ENCODE measurements around the gene TP53. TPM values are rescaled to one million over a fixed set of nuclear protein-coding genes. Genes with fewer than 3 reads are reported as not detected.

Gene TP53
- total and polyA plus RNA-seq, 3 experiments from 2014 or later = 33.5 to 151 (median 150) TPM

GRCh38 chr17:7688808-7689316 is 1.6 kb upstream of the TP53 start:
- ChIA-PET POLR2A (interaction anchor here (0.5 to 4.4 kb wide), 3 partner anchors 61 to 104 kb away, joined by 3 to 70 read pairs (median 61); partner anchors contain the start of genes FXR2, MPDU1 and SAT2), CTCF (interaction anchor here (0.9 to 4.5 kb wide), 15 partner anchors 12 to 643 kb away, joined by 3 to 37 read pairs (median 15); partner anchors contain the start of genes DNAH2, MPDU1, SAT2 and SENP3)
- peak overlapping the region; percentile 63 for H3K27ac ChIP-seq (ENCODE audit: low read depth, low read length)

GRCh38 chr17:7687908-7688807 is 868 bp upstream of the TP53 start, which contains the start of gene WRAP53:
TSS of gene WRAP53 (plus strand) at chr17:7688477. CDS start at chr17:7688649, 172 bp downstream.
- peak; percentile 88 to 96 (median 94) for DNase-seq
- POLR2A ChIA-PET = interaction anchor here (0.5 to 4.4 kb wide), 32 partner anchors 11 to 642 kb away, joined by 3 to 70 read pairs (median 6); partner anchors contain the start of genes ACAP1, ATP1B2, CTC1 and CYB5D1
- Histone ChIP-seq H3K27ac (ENCODE audit: low read depth, low read length) (peak within 1 kb of the TSS; percentile 99), H3K27me3 (ENCODE audit: insufficient read depth, low read length, poor library complexity, severe bottlenecking) (no peaks in the 10 kb centered on the region), H3K4me1 (ENCODE audit: insufficient read depth, low read length) (peaks cover 37% of the 10 kb centered on the region), H3K9me3 (ENCODE audit: low read length) (no peaks in the 10 kb centered on the region), H3K36me3 (ENCODE audit: insufficient read depth, low read length) (no peaks in the 10 kb centered on the region), H3K4me3 (ENCODE audit: low read length) (peak within 1 kb of the TSS; percentile 99)
- H3K27ac Mint-ChIP-seq = peak within 1 kb of the TSS; percentile 98 to 100 (median 100)
- peaks cover 0 to 7% of the 10 kb centered on the region in 2 donors for H3K27me3 Mint-ChIP-seq
- H3K4me1 Mint-ChIP-seq = peaks cover 39 to 55% (median 44%) of the 10 kb centered on the region in 3 donors
- peak within 1 kb of the TSS; percentile 93 to 99 (median 98) for H3K4me3 Mint-ChIP-seq
- H3K9me3 Mint-ChIP-seq = no peaks in the 10 kb centered on the region
- peaks cover 3 to 42% (median 9%) of the 10 kb centered on the region in 3 donors for H3K36me3 Mint-ChIP-seq
- CTCF ChIA-PET = interaction anchor here (0.6 to 4.5 kb wide), 37 partner anchors 11 to 642 kb away, joined by 3 to 37 read pairs (median 5); partner anchors contain the start of genes ACAP1, ATP1B2, BORCS6 and CHRNB1

More at GRCh38 chr17:7688808-7689316, 1.6 kb upstream of the TP53 start:
- Mint-ChIP-seq H3K27me3 (peaks cover 0 to 7% of the 10 kb centered on the region in 2 donors), H3K9me3 (no peaks in the 10 kb centered on the region), H3K27ac (peak overlapping the region in 7 of 8 donors; percentile 42 to 100 (median 99)), H3K36me3 (peaks cover 3 to 46% (median 11%) of the 10 kb centered on the region in 3 donors), H3K4me3 (peak overlapping the region; percentile 93 to 99 (median 98)), H3K4me1 (peaks cover 39 to 52% (median 44%) of the 10 kb centered on the region in 3 donors)
- peaks cover 33% of the 10 kb centered on the region for H3K4me1 ChIP-seq (ENCODE audit: insufficient read depth, low read length)
- H3K36me3 ChIP-seq (ENCODE audit: insufficient read depth, low read length) = no peaks in the 10 kb centered on the region
- no peak for DNase-seq
- no peaks in the 10 kb centered on the region for H3K9me3 ChIP-seq (ENCODE audit: low read length)
- H3K27me3 ChIP-seq (ENCODE audit: insufficient read depth, low read length, poor library complexity, severe bottlenecking) = no peaks in the 10 kb centered on the region
- H3K4me3 ChIP-seq (ENCODE audit: low read length) = peak overlapping the region; percentile 91

GRCh38 chr17:7686222-7687071 is 843 bp downstream of the TP53 start:
- Mint-ChIP-seq H3K27ac (peak overlapping the region; percentile 98 to 100 (median 100)), H3K36me3 (peaks cover 0 to 37% (median 8%) of the 10 kb centered on the region in 3 donors), H3K4me3 (peak overlapping the region; percentile 93 to 99 (median 98)), H3K27me3 (peaks cover 0 to 7% of the 10 kb centered on the region in 2 donors), H3K9me3 (no peaks in the 10 kb centered on the region), H3K4me1 (peaks cover 42 to 60% (median 44%) of the 10 kb centered on the region in 3 donors)
- ChIA-PET POLR2A (interaction anchor here (0.5 to 4.4 kb wide), 41 partner anchors 9 to 651 kb away, joined by 3 to 70 read pairs (median 6); partner anchors contain the start of genes ACADVL, ACAP1, ATP1B2 and CD68), CTCF (interaction anchor here (0.5 to 4.5 kb wide), 25 partner anchors 9 to 640 kb away, joined by 3 to 37 read pairs (median 8); partner anchors contain the start of genes ATP1B2, FXR2, MPDU1 and SAT2)
- Histone ChIP-seq H3K4me1 (ENCODE audit: insufficient read depth, low read length) (peaks cover 37% of the 10 kb centered on the region), H3K9me3 (ENCODE audit: low read length) (no peaks in the 10 kb centered on the region), H3K36me3 (ENCODE audit: insufficient read depth, low read length) (no peaks in the 10 kb centered on the region), H3K4me3 (ENCODE audit: low read length) (peak overlapping the region; percentile 99), H3K27ac (ENCODE audit: low read depth, low read length) (peak overlapping the region; percentile 99), H3K27me3 (ENCODE audit: insufficient read depth, low read length, poor library complexity, severe bottlenecking) (no peaks in the 10 kb centered on the region)
- peak; percentile 69 to 91 (median 86) for DNase-seq

- no peaks in the 10 kb centered on the region for H3K9me3 Mint-ChIP-seq
- Histone ChIP-seq H3K27ac (ENCODE audit: low read depth, low read length) (peak overlapping the region; percentile 99), H3K36me3 (ENCODE audit: insufficient read depth, low read length) (no peaks in the 10 kb centered on the region), H3K27me3 (ENCODE audit: insufficient read depth, low read length, poor library complexity, severe bottlenecking) (no peaks in the 10 kb centered on the region), H3K9me3 (ENCODE audit: low read length) (no peaks in the 10 kb centered on the region), H3K4me3 (ENCODE audit: low read length) (peak overlapping the region; percentile 99), H3K4me1 (ENCODE audit: insufficient read depth, low read length) (peaks cover 37% of the 10 kb centered on the region)
- H3K36me3 Mint-ChIP-seq = peaks cover 0 to 35% (median 8%) of the 10 kb centered on the region in 3 donors
- DNase-seq = peak; percentile 86 to 94 (median 91)
- ChIA-PET POLR2A (interaction anchor here (0.6 to 4.4 kb wide), 30 partner anchors 11 to 650 kb away, joined by 3 to 70 read pairs (median 6); partner anchors contain the start of genes ACADVL, ACAP1, ATP1B2 and CD68), CTCF (interaction anchor here (0.5 to 4.5 kb wide), 13 partner anchors 9 to 250 kb away, joined by 3 to 37 read pairs (median 19); partner anchors contain the start of genes FXR2, MPDU1, SAT2 and SENP3)
- H3K4me3 Mint-ChIP-seq = peak overlapping the region; percentile 93 to 99 (median 98)
- H3K4me1 Mint-ChIP-seq = peaks cover 42 to 60% (median 44%) of the 10 kb centered on the region in 3 donors
- H3K27me3 Mint-ChIP-seq = peaks cover 0 to 7% of the 10 kb centered on the region in 2 donors
- H3K27ac Mint-ChIP-seq = peak overlapping the region; percentile 98 to 100 (median 100)
Measured at GRCh38 chr17:7685533-7686221, 1.6 kb downstream of the TP53 start.

GRCh38 chr17:7684851-7685532 is 2.3 kb downstream of the TP53 start:
- peak overlapping the region; percentile 98 to 100 (median 100) for H3K27ac Mint-ChIP-seq
- no peak for DNase-seq
- Histone ChIP-seq H3K9me3 (ENCODE audit: low read length) (no peaks in the 10 kb centered on the region), H3K27me3 (ENCODE audit: insufficient read depth, low read length, poor library complexity, severe bottlenecking) (no peaks in the 10 kb centered on the region), H3K4me1 (ENCODE audit: insufficient read depth, low read length) (peaks cover 37% of the 10 kb centered on the region), H3K36me3 (ENCODE audit: insufficient read depth, low read length) (no peaks in the 10 kb centered on the region), H3K4me3 (ENCODE audit: low read length) (peak overlapping the region; percentile 99), H3K27ac (ENCODE audit: low read depth, low read length) (peak overlapping the region; percentile 99)
- H3K36me3 Mint-ChIP-seq = peaks cover 0 to 31% (median 4%) of the 10 kb centered on the region in 3 donors
- peaks cover 39 to 57% (median 45%) of the 10 kb centered on the region in 3 donors for H3K4me1 Mint-ChIP-seq
- peak overlapping the region; percentile 93 to 99 (median 98) for H3K4me3 Mint-ChIP-seq
- peaks cover 0 to 7% of the 10 kb centered on the region in 2 donors for H3K27me3 Mint-ChIP-seq
- H3K9me3 Mint-ChIP-seq = no peaks in the 10 kb centered on the region
- ChIA-PET POLR2A (interaction anchor here (0.9 to 4.4 kb wide), 9 partner anchors 11 to 637 kb away, joined by 3 to 70 read pairs (median 29); partner anchors contain the start of genes FXR2, MPDU1, POLR2A and SAT2), CTCF (interaction anchor here (1.2 to 4.5 kb wide), 5 partner anchors 12 to 249 kb away, joined by 3 to 37 read pairs (median 6); partner anchors contain the start of genes FXR2, SAT2 and TMEM102)

All from CD8-positive, alpha-beta memory T cell (primary cell).